Lung (tissue), 12 donors: ENCODE results near the gene PPP1CC. TPM values are rescaled to one million over a fixed set of nuclear protein-coding genes. Genes with fewer than 3 reads are reported as not detected.

Experiments used
- ATAC-seq: fragments of 200-7000 bp; cut with Tn5 transposase; one replicate; pipeline ENCODE4 v1.9.1; 2020; ENCODE audit warnings: moderate number of reproducible peaks; ENCODE audit not compliant: insufficient read depth, low FRiP score
- DNase-seq, 3 donors: peaks; one replicate each; pipeline ENCODE4 v3.0.0-alpha.2; 2013 to 2017
- H3K27ac ChIP-seq, 2 donors: one replicate each; pipeline ENCODE4 v1.5.1; 2013; ENCODE audit warnings: mild to moderate bottlenecking in 2 of 2, moderate library complexity in 2 of 2, control low read depth in 1 of 2, inconsistent platforms in 1 of 2, low read depth in 1 of 2, low read length in 1 of 2
- H3K27me3 ChIP-seq, 3 donors: one replicate each; pipeline ENCODE4 v1.5.1; 2013; ENCODE audit warnings: low read length in 2 of 3; ENCODE audit not compliant: control insufficient read depth in 3 of 3, insufficient read depth in 3 of 3
- H3K36me3 ChIP-seq, 4 donors: one replicate each; pipeline ENCODE4 v1.5.1; 2013; ENCODE audit warnings: low read length in 4 of 4, mild to moderate bottlenecking in 1 of 4, moderate library complexity in 1 of 4; ENCODE audit not compliant: control insufficient read depth in 4 of 4, insufficient read depth in 4 of 4
- H3K4me1 ChIP-seq, 5 donors: one replicate each; pipeline ENCODE4 v1.5.1; 2013; ENCODE audit warnings: low read length in 5 of 5, mild to moderate bottlenecking in 2 of 5, moderate library complexity in 1 of 5; ENCODE audit not compliant: control insufficient read depth in 5 of 5, insufficient read depth in 5 of 5
- H3K4me3 ChIP-seq: one replicate; pipeline ENCODE4 v1.5.1; 2013; ENCODE audit warnings: mild to moderate bottlenecking, control low read depth, moderate library complexity
- H3K9ac ChIP-seq, 2 donors: one replicate each; pipeline ENCODE4 v1.5.1; 2013; ENCODE audit warnings: low read length in 2 of 2, control low read depth in 1 of 2; ENCODE audit not compliant: insufficient read depth in 1 of 2
- H3K9me3 ChIP-seq, 4 donors: one replicate each; pipeline ENCODE4 v1.5.1; 2013; ENCODE audit warnings: low read length in 3 of 4, mild to moderate bottlenecking in 1 of 4, moderate library complexity in 1 of 4; ENCODE audit not compliant: control insufficient read depth in 4 of 4, insufficient read depth in 3 of 4
- CTCF ChIP-seq: IDR thresholded peaks from 2 replicates; pipeline ENCODE4 v1.5.1; 2012; ENCODE audit warnings: mild to moderate bottlenecking; ENCODE audit errors: control extremely low read depth, extremely low read depth
- WGBS, 2 donors: extraction: QIAGEN DNeasy Blood & Tissue Kit; methylation state at CpG; one replicate each; pipeline ENCODE4 v1.1.7; 2013; 5-methylcytosine and 5-hydroxymethylcytosine counted together
- polyA plus RNA-seq, 2 donors: library from polyadenylated mRNA; stranded (reverse); fragments of 200-250 nt; gene quantifications; one replicate each; pipeline ENCODE4 v1.2.1, GENCODE V29; 2013
- total RNA-seq, 2 donors: library from RNA; depleted of rRNA in 1 of 2; stranded (reverse); fragments of >200 nt in 1 of 2; gene quantifications; one replicate each; pipeline ENCODE4 v1.2.1, GENCODE V29; 2014 to 2021
- donor health status: control.
- donor health status: control.
- donor health status: Bipolar disorder and iron deficiency.
- donor health status: healthy.
- donor health status: DM: yes; HTN: yes; CAD: no.

PPP1CC gene
- total and polyA plus RNA-seq, 4 donors = 56.2 to 124 (median 72.3) TPM

DNA sequence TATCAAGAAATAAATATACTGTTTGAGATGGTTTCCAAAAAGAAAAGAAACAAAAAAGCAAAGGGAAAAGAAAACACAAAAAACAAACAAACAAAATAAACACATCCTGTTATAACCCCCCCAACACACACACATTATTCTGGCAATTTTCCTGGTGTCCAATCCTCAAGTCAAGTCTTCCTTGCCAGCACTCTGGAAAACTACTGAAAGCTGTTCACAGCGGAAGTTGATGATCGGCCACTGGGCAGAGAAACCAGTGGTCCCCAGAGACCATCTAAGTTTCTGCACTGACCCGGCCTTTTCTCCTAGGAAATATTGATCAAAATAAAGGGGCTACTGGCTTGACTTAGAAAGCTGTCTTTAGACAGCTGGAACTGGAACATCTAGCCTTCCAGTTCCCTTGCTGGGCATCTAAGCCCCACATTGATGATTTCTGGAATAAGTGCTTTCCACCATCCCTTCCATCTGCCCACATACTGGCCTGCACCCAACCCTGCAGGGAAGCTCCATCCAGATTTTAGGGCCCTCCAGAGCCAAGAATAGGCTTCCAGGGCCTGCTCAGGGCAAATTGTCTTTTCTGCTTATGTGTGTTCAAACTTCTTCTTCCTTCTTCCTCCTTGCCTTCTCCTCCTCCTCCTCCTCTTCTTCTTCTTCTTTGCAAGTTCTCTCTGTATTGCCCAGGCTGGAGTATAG is 11.6 kb upstream of the PPP1CC start:
- DNase-seq (peak in 2 of 3 donors; percentile 46 to 71), ATAC-seq (no peak)
- TF ChIP-seq CTCF = no peak
- no peak overlapping the region for H3K9ac ChIP-seq
- no peaks in the 10 kb centered on the region for H3K9me3 ChIP-seq
- H3K27me3 ChIP-seq = no peaks in the 10 kb centered on the region
- no peak overlapping the region for H3K4me3 ChIP-seq
- no peak overlapping the region for H3K27ac ChIP-seq
- peaks cover 0 to 3% (median 0%) of the 10 kb centered on the region in 5 donors for H3K4me1 ChIP-seq
- H3K36me3 ChIP-seq = no peaks in the 10 kb centered on the region
- 72 to 95% methylated on average over 3 of the region's 3 CpGs for WGBS, 2 donors

DNA sequence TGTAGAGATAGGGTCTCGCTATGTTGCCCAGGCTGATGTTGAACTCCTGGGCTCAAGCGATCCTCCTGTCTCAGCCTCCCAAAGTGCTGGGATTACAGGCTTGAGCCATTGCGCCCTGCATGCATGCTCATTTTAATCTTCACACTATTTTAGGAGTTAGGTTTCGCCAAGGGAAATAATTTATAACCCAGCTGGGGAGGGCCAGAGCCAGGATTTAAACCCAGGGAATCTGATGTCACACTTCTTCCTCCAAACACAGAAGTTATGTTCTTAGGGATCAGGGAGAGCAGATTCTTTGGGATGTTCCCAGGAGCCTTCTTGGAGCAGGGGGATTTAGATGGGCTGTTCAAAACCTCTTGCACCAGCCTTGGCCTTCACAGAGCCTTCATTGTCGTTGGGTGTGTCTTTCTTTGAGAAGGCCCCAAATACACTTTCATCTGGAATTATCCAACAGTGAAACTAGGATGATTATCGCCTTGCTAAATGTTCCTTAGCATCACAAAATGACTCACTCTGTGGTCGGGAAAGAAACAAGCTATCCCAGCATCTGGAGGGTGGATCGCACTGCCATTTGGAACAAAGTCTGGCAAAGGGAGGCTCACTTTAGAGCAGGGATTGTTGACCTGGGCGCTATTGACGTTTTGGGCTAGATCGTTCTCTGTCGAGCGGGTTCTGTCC is 8.2 kb upstream of the PPP1CC start:
- 94 to 95% methylated on average over 13 of the region's 13 CpGs for WGBS, 2 donors
- Histone ChIP-seq H3K27ac (no peak overlapping the region), H3K9ac (no peak overlapping the region), H3K4me3 (no peak overlapping the region), H3K36me3 (no peaks in the 10 kb centered on the region), H3K9me3 (no peaks in the 10 kb centered on the region), H3K4me1 (peaks cover 0 to 3% (median 0%) of the 10 kb centered on the region in 5 donors), H3K27me3 (no peaks in the 10 kb centered on the region)
- no peak for DNase-seq
- no peak for TF ChIP-seq CTCF
- ATAC-seq = no peak

- no peaks in the 10 kb centered on the region for H3K27me3 ChIP-seq
- no peak overlapping the region for H3K9ac ChIP-seq
- peaks cover 0 to 21% (median 4%) of the 10 kb centered on the region in 5 donors for H3K4me1 ChIP-seq
- H3K36me3 ChIP-seq = no peaks in the 10 kb centered on the region
- no peak for TF ChIP-seq CTCF
- no peaks in the 10 kb centered on the region for H3K9me3 ChIP-seq
- H3K4me3 ChIP-seq = no peak overlapping the region
- no peak overlapping the region for H3K27ac ChIP-seq
- ATAC-seq (no peak), DNase-seq (no peak)
- WGBS, 2 donors = 94 to 97% methylated on average over 6 of the region's 6 CpGs
These were observed 3.9 kb upstream of the PPP1CC start for GRCh38 chr12:110746550-110746949.
